Liver (tissue), 3 donors: Measurements from ENCODE around the gene NPAS1.

Experiments
- EGR1 ChIP-seq, 2 donors: IDR thresholded peaks; 2 replicates each; pipeline ENCODE4 v1.6.1; 2016 to 2018; ENCODE audit warnings: antibody characterized with exemption in 2 of 2, low read depth in 2 of 2
- FOXA1 ChIP-seq: IDR thresholded peaks from 2 replicates; pipeline ENCODE4 v1.6.1; 2016; ENCODE audit warnings: antibody characterized with exemption
- FOXA2 ChIP-seq: IDR thresholded peaks from 2 replicates; pipeline ENCODE4 v1.6.1; 2016; ENCODE audit warnings: antibody characterized with exemption
- GABPA ChIP-seq, 2 donors: IDR thresholded peaks in 1 of 2; conservative IDR thresholded peaks in 1 of 2; 2 replicates each; pipeline ENCODE4 v1.6.1; 2016; ENCODE audit warnings: antibody characterized with exemption in 2 of 2, mild to moderate bottlenecking in 1 of 2, moderate library complexity in 1 of 2
- HNF4A ChIP-seq, 2 donors: conservative IDR thresholded peaks; 2 replicates each; pipeline ENCODE4 v1.6.1; 2016; ENCODE audit warnings: antibody characterized with exemption in 2 of 2, mild to moderate bottlenecking in 2 of 2
- HNF4G ChIP-seq: IDR thresholded peaks from 2 replicates; pipeline ENCODE4 v1.6.1; 2016; ENCODE audit warnings: antibody characterized with exemption
- JUND ChIP-seq, 2 donors: IDR thresholded peaks; 2 replicates each; pipeline ENCODE4 v1.6.1; 2016; ENCODE audit warnings: antibody characterized with exemption in 2 of 2
- REST ChIP-seq: IDR thresholded peaks from 2 replicates; pipeline ENCODE4 v1.6.1; 2016; ENCODE audit warnings: antibody characterized with exemption, mild to moderate bottlenecking
- RXRA ChIP-seq, 2 donors: IDR thresholded peaks; 2 replicates each; pipeline ENCODE4 v1.6.1; 2017 to 2018; ENCODE audit warnings: antibody characterized with exemption in 2 of 2, mild to moderate bottlenecking in 1 of 2
- SP1 ChIP-seq: IDR thresholded peaks from 2 replicates; pipeline ENCODE4 v1.6.1; 2018; ENCODE audit warnings: antibody characterized with exemption, mild to moderate bottlenecking
- TAF1 ChIP-seq: conservative IDR thresholded peaks from 2 replicates; pipeline ENCODE4 v1.6.1; 2016; ENCODE audit warnings: antibody characterized with exemption, mild to moderate bottlenecking
- YY1 ChIP-seq: IDR thresholded peaks from 2 replicates; pipeline ENCODE4 v1.6.1; 2016; ENCODE audit warnings: antibody characterized with exemption, mild to moderate bottlenecking
- TF ChIP-seq, protein P1 (sequence below): fragments of 150-350 bp; IDR thresholded peaks from 2 replicates; pipeline ENCODE4 v1.5.1; 2017; ENCODE audit warnings: improper control_type of control experiment, low read depth, low read length; ENCODE audit not compliant: missing input control
- TF ChIP-seq, protein P2 (sequence below): IDR thresholded peaks from 2 replicates; pipeline ENCODE4 v1.6.1; 2016; ENCODE audit warnings: antibody characterized with exemption
- donor health status: healthy.
- donor health status: healthy.

DNA sequence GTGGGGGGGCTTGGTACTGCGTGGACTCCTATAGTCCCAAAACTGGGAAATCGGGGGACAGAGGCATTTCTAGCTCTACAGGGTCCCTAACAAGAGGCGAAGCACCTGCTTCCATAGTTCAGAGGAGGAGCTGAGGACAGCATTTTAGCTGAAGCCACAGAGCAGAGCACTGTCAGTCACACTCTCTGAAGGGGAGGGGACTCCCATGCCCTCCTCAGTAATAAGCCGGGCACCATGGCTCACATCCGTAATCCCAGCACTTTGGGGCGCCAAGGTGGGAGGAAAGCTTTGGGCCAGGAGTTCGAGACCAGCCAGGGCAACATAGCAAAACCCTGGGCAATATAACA lies 3.8 kb downstream of the NPAS1 start:
- TF ChIP-seq, protein P1, sequence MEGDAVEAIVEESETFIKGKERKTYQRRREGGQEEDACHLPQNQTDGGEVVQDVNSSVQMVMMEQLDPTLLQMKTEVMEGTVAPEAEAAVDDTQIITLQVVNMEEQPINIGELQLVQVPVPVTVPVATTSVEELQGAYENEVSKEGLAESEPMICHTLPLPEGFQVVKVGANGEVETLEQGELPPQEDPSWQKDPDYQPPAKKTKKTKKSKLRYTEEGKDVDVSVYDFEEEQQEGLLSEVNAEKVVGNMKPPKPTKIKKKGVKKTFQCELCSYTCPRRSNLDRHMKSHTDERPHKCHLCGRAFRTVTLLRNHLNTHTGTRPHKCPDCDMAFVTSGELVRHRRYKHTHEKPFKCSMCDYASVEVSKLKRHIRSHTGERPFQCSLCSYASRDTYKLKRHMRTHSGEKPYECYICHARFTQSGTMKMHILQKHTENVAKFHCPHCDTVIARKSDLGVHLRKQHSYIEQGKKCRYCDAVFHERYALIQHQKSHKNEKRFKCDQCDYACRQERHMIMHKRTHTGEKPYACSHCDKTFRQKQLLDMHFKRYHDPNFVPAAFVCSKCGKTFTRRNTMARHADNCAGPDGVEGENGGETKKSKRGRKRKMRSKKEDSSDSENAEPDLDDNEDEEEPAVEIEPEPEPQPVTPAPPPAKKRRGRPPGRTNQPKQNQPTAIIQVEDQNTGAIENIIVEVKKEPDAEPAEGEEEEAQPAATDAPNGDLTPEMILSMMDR = no peak
- TF ChIP-seq SP1 (no peak), GABPA (IDR thresholded peaks at IDR 0.05 in 1 of 2, conservative IDR thresholded peaks at IDR 0.05 in 1 of 2) (no peak), TAF1 (no peak), JUND (IDR thresholded peaks at IDR 0.05) (no peak), HNF4A (conservative IDR thresholded peaks at IDR 0.05) (no peak), HNF4G (no peak), REST (no peak), YY1 (no peak), RXRA (IDR thresholded peaks at IDR 0.05) (no peak), FOXA2 (no peak), EGR1 (IDR thresholded peaks at IDR 0.05; ENCODE audit: low read depth in 2 of 2) (no peak), FOXA1 (no peak)
- TF ChIP-seq, protein P2, sequence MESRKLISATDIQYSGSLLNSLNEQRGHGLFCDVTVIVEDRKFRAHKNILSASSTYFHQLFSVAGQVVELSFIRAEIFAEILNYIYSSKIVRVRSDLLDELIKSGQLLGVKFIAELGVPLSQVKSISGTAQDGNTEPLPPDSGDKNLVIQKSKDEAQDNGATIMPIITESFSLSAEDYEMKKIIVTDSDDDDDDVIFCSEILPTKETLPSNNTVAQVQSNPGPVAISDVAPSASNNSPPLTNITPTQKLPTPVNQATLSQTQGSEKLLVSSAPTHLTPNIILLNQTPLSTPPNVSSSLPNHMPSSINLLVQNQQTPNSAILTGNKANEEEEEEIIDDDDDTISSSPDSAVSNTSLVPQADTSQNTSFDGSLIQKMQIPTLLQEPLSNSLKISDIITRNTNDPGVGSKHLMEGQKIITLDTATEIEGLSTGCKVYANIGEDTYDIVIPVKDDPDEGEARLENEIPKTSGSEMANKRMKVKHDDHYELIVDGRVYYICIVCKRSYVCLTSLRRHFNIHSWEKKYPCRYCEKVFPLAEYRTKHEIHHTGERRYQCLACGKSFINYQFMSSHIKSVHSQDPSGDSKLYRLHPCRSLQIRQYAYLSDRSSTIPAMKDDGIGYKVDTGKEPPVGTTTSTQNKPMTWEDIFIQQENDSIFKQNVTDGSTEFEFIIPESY = no peak
